GM21786 (cell line): ENCODE measurements around the gene PTPRU.

Experiments used
- ATAC-seq: cut with Tn5 transposase; IDR thresholded peaks from one replicate; pipeline ENCODE4 v1.9.1; 2021; ENCODE audit not compliant: unreplicated experiment

PTPRU gene

GRCh38 chr1:29235955-29236711 lies at the start of gene PTPRU:
Gene PTPRU (plus strand): TSS chr1:29236522. CDS start chr1:29236645, 123 bp downstream.
- ATAC-seq = peak; percentile 60

GRCh38 chr1:29186707-29187106 lies 49.6 kb upstream of the PTPRU start:
- ATAC-seq = no peak

GRCh38 chr1:29190718-29191117 lies 45.6 kb upstream of the PTPRU start:
- ATAC-seq = no peak

- no peak for ATAC-seq
These were observed 42.4 kb upstream of the PTPRU start for GRCh38 chr1:29193879-29194455.

GRCh38 chr1:29195881-29196291 lies 40.4 kb upstream of the PTPRU start:
- no peak for ATAC-seq

GRCh38 chr1:29196863-29197589 lies 39.3 kb upstream of the PTPRU start:
- ATAC-seq = no peak

GRCh38 chr1:29197590-29197924 lies 38.8 kb upstream of the PTPRU start:
- ATAC-seq = no peak

GRCh38 chr1:29197993-29198392 lies 38.3 kb upstream of the PTPRU start:
- ATAC-seq = no peak

- ATAC-seq = no peak
These were observed 35.3 kb upstream of the PTPRU start for GRCh38 chr1:29200906-29201594.

- no peak for ATAC-seq
These were observed 34.7 kb upstream of the PTPRU start for GRCh38 chr1:29201595-29202051.

GRCh38 chr1:29202053-29202452 lies 34.3 kb upstream of the PTPRU start:
- no peak for ATAC-seq

- ATAC-seq = no peak
These were observed 33.6 kb upstream of the PTPRU start for GRCh38 chr1:29202584-29203340.

- no peak for ATAC-seq
These were observed 27.9 kb upstream of the PTPRU start for GRCh38 chr1:29208442-29208841.

GRCh38 chr1:29209173-29209572 lies 27.1 kb upstream of the PTPRU start:
- no peak for ATAC-seq

GRCh38 chr1:29210278-29211085 lies 25.8 kb upstream of the PTPRU start:
- peak; percentile 84 for ATAC-seq

- no peak for ATAC-seq
These were observed 25.0 kb upstream of the PTPRU start for GRCh38 chr1:29211086-29212030.

GRCh38 chr1:29213055-29213454 lies 23.3 kb upstream of the PTPRU start:
- ATAC-seq = no peak

GRCh38 chr1:29217633-29218032 lies 18.7 kb upstream of the PTPRU start:
- no peak for ATAC-seq

- no peak for ATAC-seq
These were observed 18.1 kb upstream of the PTPRU start for GRCh38 chr1:29218223-29218622.
